K562 (cell line): Measurements from ENCODE around the gene GCNT2. TPM values are rescaled to one million over a fixed set of nuclear protein-coding genes. Genes with fewer than 3 reads are reported as not detected.

ENCODE experiments used
- ATAC-seq: fragments of 200-7000 bp; cut with Tn5 transposase; 3 replicates; pipeline ENCODE4 v1.9.1; 2020; ENCODE audit warnings: moderate library complexity
- BruUV-seq: library from RNA; stranded (reverse); fragments of 400-500 nt; replicated peaks from 2 replicates; lab custom pipeline; 2021; lab: Mats Ljungman, UMichigan
- CTCF ChIA-PET: fragments of 300-600 bp; formaldehyde crosslinking; extraction: SDS; loops from one replicate; lab custom pipeline; 2021; ENCODE audit warnings: low intra/inter-chr PET ratio; lab: Yijun Ruan, JAX
- POLR2A ChIA-PET: fragments of 300-600, 350-650 bp; sonication (Branson Sonifier 250); formaldehyde crosslinking; extraction: SDS; loops from one replicate; lab custom pipeline; 2021; ENCODE audit warnings: antibody characterized with exemption, inconsistent platforms; lab: Yijun Ruan, JAX
- DNase-seq, 4 experiments: peaks; one replicate each; pipeline versions ENCODE4 v3.0.0 to v3.0.0-alpha.2; 2011 to 2018; ENCODE audit warnings: low spot score in 3 of 4, mixed read lengths in 3 of 4; ENCODE audit errors: extremely low read depth in 1 of 4
- FAIRE-seq: peaks from 2 replicates; lab custom pipeline; 2011; peaks lifted over from hg19 to GRCh38; lab: Jason Lieb, UNC
- H2AFZ ChIP-seq: 2 replicates; pipeline ENCODE4 v1.6.0; 2011; ENCODE audit warnings: low read depth, low read length, control low read depth, inconsistent platforms
- H3K27ac ChIP-seq: fragments of 200-600 bp; 3 replicates; pipeline ENCODE4 v1.8.0; 2011; ENCODE audit warnings: low read depth, mild to moderate bottlenecking, control low read depth, inconsistent platforms, low read length, moderate library complexity, mixed read lengths; ENCODE audit errors: extremely low read depth
- H3K27me3 ChIP-seq, 2 experiments: fragments of 300-600 bp in 1 of 2; 2 replicates in 1 of 2; 3 replicates in 1 of 2; pipeline versions ENCODE4 v1.6.0 to v1.8.0; 2011; ENCODE audit warnings: inconsistent platforms in 2 of 2, low read length in 2 of 2, mild to moderate bottlenecking in 1 of 2, mixed read lengths in 1 of 2, moderate library complexity in 1 of 2; ENCODE audit not compliant: control insufficient read depth in 2 of 2, insufficient read depth in 2 of 2
- H3K36me3 ChIP-seq: fragments of 300-600 bp; 3 replicates; pipeline ENCODE4 v1.8.0; 2011; ENCODE audit warnings: mild to moderate bottlenecking, low read length, inconsistent platforms; ENCODE audit not compliant: control insufficient read depth, insufficient read depth
- H3K4me1 ChIP-seq, 2 experiments: fragments of 200-600 bp in 1 of 2; replicated peaks in 1 of 2; 2 replicates in 1 of 2; 3 replicates in 1 of 2; pipeline versions ENCODE4 v1.5.1 to v1.8.0; 2011; ENCODE audit warnings: inconsistent platforms in 2 of 2, low read length in 2 of 2, mild to moderate bottlenecking in 1 of 2, mixed read lengths in 1 of 2, moderate library complexity in 1 of 2; ENCODE audit not compliant: control insufficient read depth in 2 of 2, insufficient read depth in 2 of 2
- H3K4me2 ChIP-seq: 2 replicates; pipeline ENCODE4 v1.6.1; 2011; ENCODE audit warnings: low read length, control low read depth, inconsistent platforms, mixed read lengths; ENCODE audit not compliant: insufficient read depth
- H3K4me3 ChIP-seq: fragments of 200-600 bp; sonication (generic), shearing (Covaris generic); 2 replicates; pipeline ENCODE4 v1.5.1; 2016; ENCODE audit warnings: control low read depth, inconsistent platforms
- H3K79me2 ChIP-seq: fragments of 200-600 bp; 3 replicates; pipeline ENCODE4 v1.8.0; 2011; ENCODE audit warnings: low read length, inconsistent platforms; ENCODE audit not compliant: control insufficient read depth, insufficient read depth
- H3K9ac ChIP-seq, 2 experiments: 2 replicates each; pipeline versions ENCODE4 v1.6.0 to v1.6.1; 2011; ENCODE audit warnings: low read depth in 2 of 2, low read length in 2 of 2, control low read depth in 1 of 2, inconsistent platforms in 1 of 2, mild to moderate bottlenecking in 1 of 2, mixed read lengths in 1 of 2; ENCODE audit not compliant: insufficient read depth in 1 of 2
- H3K9me1 ChIP-seq: one replicate; pipeline ENCODE4 v1.6.0; 2011; ENCODE audit warnings: inconsistent platforms, mild to moderate bottlenecking, low read length, moderate library complexity; ENCODE audit not compliant: control insufficient read depth, insufficient read depth
- H3K9me3 ChIP-seq: replicated peaks from 2 replicates; pipeline ENCODE4 v1.5.1; 2011; ENCODE audit warnings: low read depth, low read length, inconsistent platforms; ENCODE audit not compliant: control insufficient read depth, insufficient read depth
- H4K20me1 ChIP-seq: replicated peaks from 2 replicates; pipeline ENCODE4 v1.6.1; 2011; ENCODE audit warnings: low read length, inconsistent platforms, mixed read lengths; ENCODE audit not compliant: control insufficient read depth, insufficient read depth
- ATF2 ChIP-seq: sonication (generic); formaldehyde crosslinking; IDR thresholded peaks from 2 replicates; pipeline ENCODE4 v1.8.1; 2022; ENCODE audit warnings: missing genetic modification reagents
- MAFK ChIP-seq: IDR thresholded peaks from 2 replicates; pipeline ENCODE4 v1.6.1; 2011; ENCODE audit warnings: low read length, improper control_type of control experiment
- MED1 ChIP-seq: sonication (generic); formaldehyde crosslinking; IDR thresholded peaks from 2 replicates; pipeline ENCODE4 v1.8.1; 2023; ENCODE audit warnings: missing genetic modification reagents, borderline replicate concordance
- PBX2 ChIP-seq, 2 experiments: IDR thresholded peaks in 1 of 2; conservative IDR thresholded peaks in 1 of 2; 2 replicates each; pipeline ENCODE4 v1.6.1; 2016; ENCODE audit warnings: low read depth in 2 of 2, mild to moderate bottlenecking in 1 of 2, missing compliant biosample characterization in 1 of 2, missing genetic modification characterization in 1 of 2, moderate library complexity in 1 of 2
- RHOXF2B ChIP-seq: fragments of 250-450 bp; sonication (Bioruptor Pico); conservative IDR thresholded peaks from 2 replicates; pipeline ENCODE4 v1.5.1; 2021
- RNF2 ChIP-seq: sonication (generic); IDR thresholded peaks from 2 replicates; pipeline ENCODE4 v1.6.1; 2016
- TEAD2 ChIP-seq: fragments of 450-650 bp; IDR thresholded peaks from 2 replicates; pipeline ENCODE4 v1.6.1; 2016; ENCODE audit warnings: missing genetic modification characterization, control low read depth, missing compliant biosample characterization
- TGIF2 ChIP-seq: sonication (generic); formaldehyde crosslinking; IDR thresholded peaks from 2 replicates; pipeline ENCODE4 v1.8.1; 2022; ENCODE audit warnings: mild to moderate bottlenecking, missing genetic modification reagents, moderate library complexity
- ZNF436 ChIP-seq: fragments of 250-450, 450-650 bp; sonication (Bioruptor Pico); formaldehyde crosslinking; IDR thresholded peaks from 2 replicates; pipeline ENCODE4 v1.7.0; 2020; ENCODE audit warnings: mild to moderate bottlenecking
- ZNF780A ChIP-seq: fragments of 250-450 bp; sonication (Bioruptor Pico); IDR thresholded peaks from 2 replicates; pipeline ENCODE4 v1.5.0; 2021; ENCODE audit warnings: mild to moderate bottlenecking
- WGBS: fragments of 100-300 bp; shearing (Covaris generic); methylation state at CpG from one replicate; pipeline ENCODE4 v1.1.6; 2016; ENCODE audit warnings: low coverage, mixed read lengths; ENCODE audit not compliant: insufficient coverage; ENCODE audit errors: missing lambda C conversion rate; 5-methylcytosine and 5-hydroxymethylcytosine counted together
- in situ Hi-C: fragments of 300-500 bp; cut with MboI; formaldehyde crosslinking; loops from 4 replicates; pipeline ENCODE4 v1.15.0; 2018; ENCODE audit warnings: inconsistent platforms, mixed read lengths
- intact Hi-C: fragments of 100-400 bp; cut with micrococcal nuclease; formaldehyde crosslinking; loops from 2 replicates; pipeline ENCODE4 v1.14.2; 2022
- polyA plus RNA-seq, 8 experiments: library from polyadenylated mRNA; depleted of rRNA in 4 of 8; stranded (reverse) in 5 of 8; unstranded in 3 of 8; fragments of >200 nt; fragmentation: Nextera tagmentation in 2 of 8; fragmentation: Illumina TruSeq in 1 of 8; extraction: Ambion mirVana in 2 of 8; extraction: Trizol in 1 of 8; gene quantifications; 2 replicates each; pipeline versions ENCODE4 v1.2.1 to v1.2.3, GENCODE V29; 2011 to 2014; ENCODE audit warnings: inconsistent platforms in 1 of 8, missing spikeins in 1 of 8
- total RNA-seq, 7 experiments: library from RNA; depleted of rRNA in 6 of 7; stranded (reverse); fragments of >200 nt in 6 of 7; fragmentation: Illumina TruSeq in 2 of 7; extraction: Trizol in 2 of 7; gene quantifications; 2 replicates each; pipeline versions ENCODE4 v1.2.1 to v1.2.3, GENCODE V29; 2011 to 2021; ENCODE audit warnings: low replicate concordance in 1 of 7
- TF ChIP-seq, protein P1 (sequence below): IDR thresholded peaks from 2 replicates; pipeline ENCODE4 v1.6.1; 2016; ENCODE audit warnings: missing genetic modification characterization, missing compliant biosample characterization

The GCNT2 gene
- total and polyA plus RNA-seq, 9 of the 15 experiments (the other 6 are each of a cell fraction or from before 2014, with no cell fraction given): 0.78 to 2.6 (median 1.6) TPM

DNA sequence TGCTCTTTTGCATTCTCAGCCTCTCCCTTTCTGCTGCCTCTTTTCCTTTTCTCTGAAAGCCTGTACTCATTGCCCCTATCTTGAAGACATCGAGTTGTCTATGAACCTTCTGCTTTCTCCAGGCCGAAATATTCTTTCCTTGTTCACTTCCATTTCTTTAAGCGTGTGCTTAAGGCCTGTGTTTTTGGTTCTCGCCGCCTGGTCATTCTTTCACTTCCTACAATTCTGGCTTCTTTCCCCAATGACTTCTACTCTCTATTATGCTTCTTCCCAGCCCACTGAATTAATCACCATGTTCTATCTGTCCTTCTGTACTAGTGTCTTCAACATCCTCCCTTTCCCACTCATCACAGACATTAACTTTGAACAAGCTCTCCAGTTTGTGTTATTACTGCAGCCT lies 103.7 kb downstream of the GCNT2 start (continued):
- TF ChIP-seq, protein P1, sequence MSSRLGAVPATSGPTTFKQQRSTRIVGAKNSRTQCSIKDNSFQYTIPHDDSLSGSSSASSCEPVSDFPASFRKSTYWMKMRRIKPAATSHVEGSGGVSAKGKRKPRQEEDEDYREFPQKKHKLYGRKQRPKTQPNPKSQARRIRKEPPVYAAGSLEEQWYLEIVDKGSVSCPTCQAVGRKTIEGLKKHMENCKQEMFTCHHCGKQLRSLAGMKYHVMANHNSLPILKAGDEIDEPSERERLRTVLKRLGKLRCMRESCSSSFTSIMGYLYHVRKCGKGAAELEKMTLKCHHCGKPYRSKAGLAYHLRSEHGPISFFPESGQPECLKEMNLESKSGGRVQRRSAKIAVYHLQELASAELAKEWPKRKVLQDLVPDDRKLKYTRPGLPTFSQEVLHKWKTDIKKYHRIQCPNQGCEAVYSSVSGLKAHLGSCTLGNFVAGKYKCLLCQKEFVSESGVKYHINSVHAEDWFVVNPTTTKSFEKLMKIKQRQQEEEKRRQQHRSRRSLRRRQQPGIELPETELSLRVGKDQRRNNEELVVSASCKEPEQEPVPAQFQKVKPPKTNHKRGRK (tag): no peak
- no peak for TF ChIP-seq RHOXF2B
- TF ChIP-seq RNF2: no peak
- TF ChIP-seq TEAD2: no peak
- TF ChIP-seq, all 486 proteins: peak for 0

GRCh38 chr6:10626154-10626741 lies 105.1 kb downstream of the GCNT2 start:
- no peak overlapping the region for H3K4me3 ChIP-seq
- POLR2A ChIA-PET: interaction anchor here (0.6 kb wide), 1 partner anchor 309 kb away, joined by 3 read pairs; no protein-coding TSS in a partner anchor
- CTCF ChIA-PET: no interaction called here
- intact Hi-C loops: no loop called here
- no peak for TF ChIP-seq ZNF436
- TF ChIP-seq ATF2 (CRISPR knock-in tag): no peak
- no peak for TF ChIP-seq MED1 (CRISPR knock-in tag)
- no peak for TF ChIP-seq ZNF780A (CRISPR knock-in tag)
- no peak for TF ChIP-seq TGIF2 (CRISPR knock-in tag)
- TF ChIP-seq PBX2 (CRISPR knock-in tag; IDR thresholded peaks at IDR 0.05; ENCODE audit: low read depth): no peak
- TF ChIP-seq PBX2 (tag; conservative IDR thresholded peaks at IDR 0.05; ENCODE audit: low read depth): no peak
- no peak for TF ChIP-seq MAFK
- H3K36me3 ChIP-seq: no peaks in the 10 kb centered on the region
- FAIRE-seq (no peak), DNase-seq (no peak), ATAC-seq (no peak)
- 25% methylated on average over 9 of the region's 9 CpGs for WGBS
- H3K9me1 ChIP-seq: no peaks in the 10 kb centered on the region
- in situ Hi-C loops: no loop called here
- H3K27ac ChIP-seq: no peak overlapping the region
- BruUV-seq: no TSS peak
- no peak overlapping the region for H3K9ac ChIP-seq
- H3K9me3 ChIP-seq: no peaks in the 10 kb centered on the region
- H3K4me1 ChIP-seq: no peaks in the 10 kb centered on the region
- H4K20me1 ChIP-seq: no peaks in the 10 kb centered on the region
- no peaks in the 10 kb centered on the region for H3K79me2 ChIP-seq
- no peaks in the 10 kb centered on the region for H3K27me3 ChIP-seq
- H3K4me2 ChIP-seq: no peak overlapping the region
- no peak overlapping the region for H2AFZ ChIP-seq
